HG03175 (cell line): ENCODE measurements around the gene RAB11FIP3.

Experiments used
- ATAC-seq: cut with Tn5 transposase; IDR thresholded peaks from one replicate; pipeline ENCODE4 v1.9.1; 2021; ENCODE audit warnings: mild to moderate bottlenecking, moderate library complexity; ENCODE audit not compliant: unreplicated experiment

Gene RAB11FIP3

DNA sequence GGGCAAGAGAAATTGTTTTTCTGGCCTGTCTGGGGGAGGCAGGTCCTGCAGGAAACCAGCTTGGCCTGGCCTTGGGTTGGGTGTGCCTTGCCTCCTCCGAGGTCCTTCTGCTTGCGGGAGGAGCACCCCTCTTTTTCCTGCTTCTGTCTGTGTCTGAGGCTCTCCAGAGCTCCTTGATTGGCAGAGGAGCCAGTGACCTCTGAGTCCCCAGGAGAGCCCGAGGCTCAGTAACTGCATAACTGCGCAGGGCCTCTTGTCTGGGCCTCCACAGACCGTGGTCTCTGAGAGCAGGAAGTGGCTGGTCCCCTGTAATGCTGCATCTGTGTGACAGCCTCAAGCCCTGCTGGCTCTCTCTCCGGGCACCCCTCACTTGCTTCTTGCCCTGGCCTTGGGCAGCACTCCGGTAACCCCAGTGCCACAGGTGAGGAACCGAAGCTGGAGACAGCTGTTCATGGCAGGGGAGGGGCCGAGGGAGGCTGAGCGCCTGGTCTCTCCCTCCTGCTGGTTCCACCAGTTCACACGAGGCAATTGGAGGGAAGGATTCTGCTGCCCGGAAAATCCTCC lies 103.6 kb downstream of the RAB11FIP3 start:
- ATAC-seq: no peak

- no peak for ATAC-seq
Measured at GRCh38 chr16:530111-530817, 104.8 kb downstream of the RAB11FIP3 start.

GRCh38 chr16:531494-532125 lies 106.2 kb downstream of the RAB11FIP3 start:
- ATAC-seq: no peak

DNA sequence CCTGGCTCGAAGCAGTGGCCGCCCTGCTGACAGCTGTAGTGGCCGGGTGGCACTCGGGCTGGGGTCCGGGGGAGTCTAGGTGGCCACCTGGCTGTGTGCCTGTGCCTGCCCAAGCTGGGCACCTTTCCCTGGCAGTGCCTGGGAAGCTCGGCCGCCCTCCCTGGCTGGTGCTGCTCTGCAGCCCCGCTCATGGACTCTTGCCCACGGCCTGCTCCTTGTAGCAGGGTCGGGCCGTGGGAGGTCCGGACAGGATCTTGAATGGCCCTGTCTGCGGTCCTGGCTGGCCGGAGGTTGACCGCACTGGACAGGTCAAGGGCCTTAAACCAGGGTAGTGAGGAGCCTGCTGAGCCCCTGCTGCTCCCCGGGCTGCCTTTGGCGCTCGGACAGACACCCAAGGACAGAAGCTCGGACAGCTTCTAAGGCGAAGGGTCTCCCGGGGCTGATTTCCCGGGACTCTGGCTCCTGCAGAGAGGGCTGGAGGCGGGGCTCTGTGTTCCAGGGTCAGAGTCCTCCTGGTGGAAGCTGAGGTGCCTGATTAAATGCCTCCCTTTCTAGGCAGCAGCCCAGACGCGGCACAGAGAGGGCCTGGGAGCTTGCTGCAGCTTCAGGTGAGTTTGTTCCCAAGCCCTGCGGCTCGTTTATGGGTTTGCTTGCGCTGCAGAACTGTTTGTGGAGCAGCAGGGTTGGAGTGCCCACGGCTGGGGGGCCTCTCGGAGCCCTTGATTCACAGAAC lies 108.1 kb downstream of the RAB11FIP3 start:
- ATAC-seq: no peak

DNA sequence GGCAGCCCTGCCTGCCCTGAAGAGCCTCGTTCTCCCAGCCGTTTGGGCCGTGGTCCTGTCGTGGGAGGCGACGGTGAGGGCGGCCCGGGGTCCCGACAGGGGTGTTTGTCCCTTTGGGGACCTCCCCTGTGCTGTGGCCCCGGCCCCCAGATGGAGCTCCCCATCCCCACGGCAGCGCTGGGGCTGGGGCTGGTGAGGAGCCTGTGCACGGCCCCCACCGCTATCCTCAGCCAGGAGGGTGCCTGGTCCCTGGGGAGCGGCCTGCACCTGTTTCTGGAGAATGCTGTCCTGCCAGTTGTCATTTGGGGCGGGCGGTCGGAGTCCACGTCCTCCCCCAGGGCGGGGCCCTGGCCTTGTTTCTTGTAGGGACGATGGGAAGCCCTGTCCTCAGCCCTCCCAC lies 108.7 kb downstream of the RAB11FIP3 start:
- no peak for ATAC-seq

GRCh38 chr16:534856-535445 lies 109.5 kb downstream of the RAB11FIP3 start:
- no peak for ATAC-seq

DNA sequence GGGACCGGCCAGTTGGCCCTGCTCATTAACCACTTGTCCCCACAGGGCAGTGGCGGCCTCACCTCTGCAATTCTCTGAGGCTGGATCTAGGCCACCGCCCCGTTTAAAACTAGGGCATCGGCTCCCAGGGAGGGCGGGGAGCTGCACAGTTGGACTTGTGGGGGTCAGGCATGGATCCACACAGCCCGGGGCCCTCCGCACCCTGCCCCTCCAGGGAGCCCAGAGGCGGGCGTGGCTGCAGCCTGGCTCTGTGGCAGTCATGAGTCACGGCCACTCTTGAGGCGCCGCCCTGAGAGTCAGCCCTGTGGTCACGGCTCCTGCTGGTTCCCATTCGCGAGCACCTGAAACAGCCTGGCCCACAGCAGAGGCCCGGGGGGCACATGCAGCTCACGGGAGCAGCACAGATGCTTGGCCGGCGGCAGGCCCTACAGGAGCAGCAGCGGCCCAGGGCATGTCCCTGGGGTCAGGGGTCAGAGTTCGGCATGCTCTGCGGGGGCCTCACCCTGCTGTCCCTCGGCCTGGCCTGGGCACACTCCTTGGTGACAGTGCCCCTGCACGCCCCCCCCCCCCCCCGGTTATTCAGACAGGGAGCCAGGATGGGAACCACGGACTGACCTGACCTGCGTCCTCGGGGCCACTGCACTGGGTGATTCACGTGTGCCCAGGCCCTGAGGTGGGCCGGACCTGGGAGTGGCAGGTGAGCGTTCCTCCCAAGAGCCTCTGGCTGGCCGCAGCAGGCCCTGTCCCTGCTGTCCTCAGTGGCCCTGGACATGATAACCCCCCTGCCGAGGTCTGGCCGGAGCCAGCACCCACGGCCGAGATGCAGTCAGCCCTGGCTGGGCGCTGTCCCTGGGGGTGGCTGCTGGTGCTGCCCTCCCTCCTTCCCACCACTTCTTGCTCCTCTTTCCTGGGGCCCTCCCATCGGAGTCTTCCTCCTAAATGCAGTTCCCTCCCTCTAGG lies 110.3 kb downstream of the RAB11FIP3 start:
- ATAC-seq: no peak

- ATAC-seq: no peak
Measured at GRCh38 chr16:536746-537145, 111.3 kb downstream of the RAB11FIP3 start.

DNA sequence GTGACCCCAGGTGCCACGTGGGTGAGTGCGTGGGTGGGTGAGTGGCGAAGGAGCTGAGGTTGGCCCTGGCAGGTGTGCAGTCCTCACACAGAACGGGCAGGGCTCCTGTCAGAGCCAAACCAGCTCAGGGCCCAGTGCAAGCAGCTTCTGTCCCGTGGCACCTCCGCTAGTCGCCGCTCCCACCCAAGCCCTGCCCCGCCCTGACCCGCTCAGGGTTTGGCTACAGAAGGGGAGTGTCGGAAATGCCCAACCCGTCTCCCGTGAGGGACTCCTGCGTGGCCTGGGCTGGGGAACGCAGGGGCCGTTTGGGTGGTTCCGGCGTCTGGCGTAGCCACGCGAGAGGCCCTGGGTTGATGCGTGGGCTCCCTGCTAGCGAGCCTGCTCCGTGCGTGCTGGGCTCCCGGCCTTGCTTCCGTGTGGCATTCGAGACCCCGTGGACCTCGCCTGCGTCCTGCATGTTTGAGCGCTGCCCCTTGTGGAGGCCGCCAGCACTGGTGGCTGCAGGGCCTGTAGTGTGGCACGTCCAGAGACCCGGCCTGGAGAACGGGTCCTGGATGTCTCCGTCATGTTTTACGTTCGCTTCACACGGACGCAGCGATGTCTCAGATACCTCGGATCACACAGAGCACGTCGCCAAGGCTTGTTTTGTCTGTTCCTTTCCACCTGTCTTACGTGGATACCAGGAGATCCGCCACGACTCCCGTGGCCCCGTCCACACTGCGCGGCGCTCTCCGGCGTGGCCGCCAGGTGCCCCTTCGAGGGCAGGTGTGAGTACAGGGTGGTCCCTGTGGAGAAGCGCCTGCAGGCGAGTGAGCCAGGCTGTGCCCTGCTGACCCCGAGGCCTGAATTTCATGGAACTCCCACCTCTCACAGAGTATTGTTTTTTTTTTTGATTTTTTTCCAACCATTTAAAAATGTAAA lies 112.2 kb downstream of the RAB11FIP3 start:
- ATAC-seq: no peak

DNA sequence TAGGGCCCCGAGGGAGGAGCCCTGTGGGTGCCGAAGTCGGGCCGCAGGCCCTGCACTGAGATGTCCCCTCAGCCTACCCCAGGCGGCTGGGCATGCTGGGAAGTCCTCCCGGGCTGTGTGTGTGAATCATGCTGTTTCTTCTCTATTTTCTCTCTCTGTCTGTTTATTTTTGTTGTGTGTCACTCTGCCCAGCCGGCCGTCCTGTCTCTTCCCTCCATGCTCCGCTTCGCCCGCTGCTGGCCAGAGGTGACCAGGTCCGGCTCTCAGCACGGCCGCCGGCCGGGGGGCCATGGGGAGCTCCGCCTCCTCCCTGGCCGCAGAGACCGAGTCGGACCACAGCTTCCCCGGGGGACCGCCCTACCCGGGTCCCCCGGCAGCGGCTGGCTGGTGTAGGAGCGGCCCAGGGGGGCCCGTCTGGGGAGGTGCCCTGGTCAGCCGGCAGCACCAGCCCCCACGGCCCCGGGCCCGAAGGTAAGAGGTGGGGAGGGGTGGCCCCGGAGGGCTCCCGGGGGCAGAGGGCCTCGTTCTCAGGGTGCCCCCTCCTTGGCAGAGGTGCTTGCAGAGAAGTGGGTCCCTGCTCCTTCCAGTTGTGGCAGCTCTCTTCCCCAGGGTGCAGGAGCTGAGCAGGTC lies 114.6 kb downstream of the RAB11FIP3 start:
- no peak for ATAC-seq

- no peak for ATAC-seq
Measured at GRCh38 chr16:540645-541340, 115.3 kb downstream of the RAB11FIP3 start.

GRCh38 chr16:543301-544164 lies 118.1 kb downstream of the RAB11FIP3 start:
- no peak for ATAC-seq

GRCh38 chr16:544517-544916 lies 119.1 kb downstream of the RAB11FIP3 start:
- ATAC-seq: no peak

DNA sequence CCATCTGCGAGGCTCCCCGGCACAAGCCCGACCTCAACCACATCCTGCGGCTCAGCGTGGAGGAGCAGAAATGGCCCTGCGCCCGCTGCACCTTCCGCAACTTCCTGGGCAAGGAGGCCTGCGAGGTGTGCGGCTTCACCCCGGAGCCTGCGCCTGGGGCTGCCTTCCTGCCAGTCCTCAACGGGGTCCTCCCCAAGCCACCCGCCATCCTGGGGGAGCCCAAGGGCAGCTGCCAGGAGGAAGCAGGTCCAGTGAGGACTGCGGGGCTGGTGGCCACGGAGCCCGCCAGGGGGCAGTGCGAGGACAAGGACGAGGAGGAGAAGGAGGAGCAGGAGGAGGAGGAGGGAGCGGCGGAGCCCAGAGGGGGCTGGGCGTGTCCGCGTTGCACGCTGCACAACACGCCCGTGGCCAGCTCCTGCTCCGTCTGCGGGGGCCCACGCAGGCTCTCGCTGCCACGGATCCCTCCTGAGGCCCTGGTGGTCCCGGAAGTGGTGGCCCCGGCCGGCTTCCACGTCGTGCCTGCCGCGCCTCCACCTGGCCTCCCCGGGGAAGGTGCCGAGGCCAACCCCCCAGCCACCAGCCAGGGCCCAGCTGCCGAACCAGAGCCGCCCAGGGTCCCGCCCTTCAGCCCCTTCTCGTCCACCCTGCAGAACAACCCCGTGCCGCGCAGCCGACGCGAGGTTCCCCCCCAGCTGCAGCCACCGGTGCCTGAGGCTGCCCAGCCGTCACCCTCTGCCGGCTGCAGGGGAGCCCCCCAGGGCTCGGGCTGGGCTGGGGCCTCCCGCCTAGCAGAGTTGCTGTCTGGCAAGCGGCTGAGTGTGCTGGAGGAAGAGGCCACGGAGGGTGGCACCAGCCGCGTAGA lies 121.7 kb downstream of the RAB11FIP3 start:
- no peak for ATAC-seq

DNA sequence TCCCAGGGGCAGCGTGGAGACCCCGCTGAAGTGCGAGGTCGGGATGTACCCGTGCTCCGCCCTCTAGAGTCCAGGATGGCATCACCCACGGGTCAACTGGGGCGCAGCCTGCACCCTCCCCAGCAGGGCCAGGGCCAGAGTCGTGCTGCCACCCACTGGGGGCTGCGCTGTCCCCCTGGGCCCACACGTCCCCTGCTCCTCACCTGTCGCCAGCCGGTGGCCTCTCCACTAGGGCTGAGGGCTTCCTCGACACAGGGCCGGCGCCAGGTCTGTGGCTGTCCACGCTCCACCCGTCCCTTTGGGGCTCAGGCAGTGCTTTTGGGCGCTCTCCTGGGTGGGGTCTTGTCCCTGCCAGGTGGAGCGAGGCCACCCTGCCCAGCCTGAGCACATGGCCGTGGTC lies 123.1 kb downstream of the RAB11FIP3 start:
- ATAC-seq: no peak

GRCh38 chr16:549544-550263 lies 124.3 kb downstream of the RAB11FIP3 start:
- no peak for ATAC-seq
